GM12864 (cell line): Measurements from ENCODE around the gene BCL7B.
"Not testable (repeated sequence)": the region's sequence is repeated elsewhere in the genome, so short reads cannot be mapped to it uniquely, and the experiment has no call there.

Source experiments
- DNase-seq: peaks from one replicate; pipeline ENCODE4 v3.0.0-alpha.2; 2011; ENCODE audit warnings: low read depth
- H3K4me3 ChIP-seq: 2 replicates; pipeline ENCODE4 v1.5.1; 2011; ENCODE audit warnings: mild to moderate bottlenecking, low read depth, low read length, control low read depth
- TF ChIP-seq, protein P1 (sequence below): IDR thresholded peaks from 2 replicates; pipeline ENCODE4 v1.5.1; 2011; ENCODE audit warnings: low read depth, mild to moderate bottlenecking, moderate library complexity, low read length, control low read depth, inconsistent platforms; ENCODE audit errors: missing control alignments

The BCL7B gene

GRCh38 chr7:73582664-73583202, 25.2 kb upstream of the BCL7B start:
- H3K4me3 ChIP-seq = no peak overlapping the region
- no peak for DNase-seq
- TF ChIP-seq, protein P1, sequence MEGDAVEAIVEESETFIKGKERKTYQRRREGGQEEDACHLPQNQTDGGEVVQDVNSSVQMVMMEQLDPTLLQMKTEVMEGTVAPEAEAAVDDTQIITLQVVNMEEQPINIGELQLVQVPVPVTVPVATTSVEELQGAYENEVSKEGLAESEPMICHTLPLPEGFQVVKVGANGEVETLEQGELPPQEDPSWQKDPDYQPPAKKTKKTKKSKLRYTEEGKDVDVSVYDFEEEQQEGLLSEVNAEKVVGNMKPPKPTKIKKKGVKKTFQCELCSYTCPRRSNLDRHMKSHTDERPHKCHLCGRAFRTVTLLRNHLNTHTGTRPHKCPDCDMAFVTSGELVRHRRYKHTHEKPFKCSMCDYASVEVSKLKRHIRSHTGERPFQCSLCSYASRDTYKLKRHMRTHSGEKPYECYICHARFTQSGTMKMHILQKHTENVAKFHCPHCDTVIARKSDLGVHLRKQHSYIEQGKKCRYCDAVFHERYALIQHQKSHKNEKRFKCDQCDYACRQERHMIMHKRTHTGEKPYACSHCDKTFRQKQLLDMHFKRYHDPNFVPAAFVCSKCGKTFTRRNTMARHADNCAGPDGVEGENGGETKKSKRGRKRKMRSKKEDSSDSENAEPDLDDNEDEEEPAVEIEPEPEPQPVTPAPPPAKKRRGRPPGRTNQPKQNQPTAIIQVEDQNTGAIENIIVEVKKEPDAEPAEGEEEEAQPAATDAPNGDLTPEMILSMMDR = no peak

DNA sequence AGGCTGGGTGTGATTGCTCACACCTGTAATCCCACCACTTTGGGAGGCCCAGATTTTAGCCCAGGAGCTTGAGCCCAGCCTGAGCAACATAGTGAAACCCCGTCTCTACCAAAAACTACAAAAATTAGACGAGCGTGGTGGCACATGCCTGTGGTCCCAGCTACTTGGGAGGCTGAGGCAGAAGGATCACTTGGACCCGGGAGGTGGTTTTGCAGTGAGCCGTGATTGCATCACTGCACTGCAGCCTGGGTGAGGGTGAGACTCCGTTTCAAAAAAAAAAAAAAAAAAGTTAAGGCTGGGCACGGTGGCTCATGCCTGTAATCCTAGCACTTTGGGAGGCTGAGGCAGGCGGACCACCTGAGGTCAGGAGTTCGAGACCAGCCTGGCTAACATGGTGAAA, 23.5 kb upstream of the BCL7B start:
- DNase-seq, H3K4me3 ChIP-seq: not testable (repeated sequence)

DNA sequence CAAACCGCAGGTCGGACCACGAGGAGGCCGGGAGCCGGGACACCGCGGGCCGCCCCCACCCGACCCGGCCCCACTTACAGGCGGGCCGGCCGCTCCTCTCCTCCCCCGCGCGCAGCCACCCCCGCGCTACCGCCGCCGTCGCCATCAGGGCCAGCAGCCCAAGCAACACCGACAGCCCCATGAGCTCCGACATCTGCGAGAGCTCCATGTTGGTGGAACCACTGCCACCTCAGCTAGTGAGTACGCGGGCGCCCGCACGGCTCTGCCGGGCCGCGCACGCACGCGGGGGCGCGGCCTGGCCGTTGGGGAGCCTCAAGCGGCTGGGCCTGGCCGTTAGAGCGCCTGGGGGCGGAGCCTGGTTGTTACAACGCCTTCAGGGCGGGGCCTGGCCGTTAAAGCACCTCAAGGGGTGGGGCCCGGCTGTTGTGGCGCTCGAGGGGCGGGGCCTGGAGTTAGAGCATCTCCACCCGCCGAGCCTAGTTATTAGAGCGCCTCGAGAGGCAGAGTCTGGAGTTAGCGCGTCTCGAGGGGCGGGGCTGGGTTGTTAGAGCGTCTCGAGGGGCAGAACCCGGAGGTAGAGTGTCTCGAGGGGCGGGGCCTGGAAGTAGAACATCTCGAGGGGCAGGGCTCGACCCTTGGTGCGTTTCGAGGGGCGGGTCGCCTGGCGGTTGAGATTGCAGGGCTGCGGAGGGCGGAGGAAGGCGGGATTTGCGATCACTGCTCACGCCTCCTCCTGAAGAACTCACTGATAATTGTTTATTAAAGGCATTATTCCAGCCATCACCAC, 21.0 kb upstream of the BCL7B start, which contains the start of gene TBL2:
Gene TBL2 (minus strand): TSS at position 238 of the 787 bp plus-strand sequence. CDS start 30 bp downstream, at position 208.
- TF ChIP-seq, protein P1 = no peak
- peak within 1 kb of the TSS; percentile 94 for H3K4me3 ChIP-seq
- peak; percentile 94 for DNase-seq

DNA sequence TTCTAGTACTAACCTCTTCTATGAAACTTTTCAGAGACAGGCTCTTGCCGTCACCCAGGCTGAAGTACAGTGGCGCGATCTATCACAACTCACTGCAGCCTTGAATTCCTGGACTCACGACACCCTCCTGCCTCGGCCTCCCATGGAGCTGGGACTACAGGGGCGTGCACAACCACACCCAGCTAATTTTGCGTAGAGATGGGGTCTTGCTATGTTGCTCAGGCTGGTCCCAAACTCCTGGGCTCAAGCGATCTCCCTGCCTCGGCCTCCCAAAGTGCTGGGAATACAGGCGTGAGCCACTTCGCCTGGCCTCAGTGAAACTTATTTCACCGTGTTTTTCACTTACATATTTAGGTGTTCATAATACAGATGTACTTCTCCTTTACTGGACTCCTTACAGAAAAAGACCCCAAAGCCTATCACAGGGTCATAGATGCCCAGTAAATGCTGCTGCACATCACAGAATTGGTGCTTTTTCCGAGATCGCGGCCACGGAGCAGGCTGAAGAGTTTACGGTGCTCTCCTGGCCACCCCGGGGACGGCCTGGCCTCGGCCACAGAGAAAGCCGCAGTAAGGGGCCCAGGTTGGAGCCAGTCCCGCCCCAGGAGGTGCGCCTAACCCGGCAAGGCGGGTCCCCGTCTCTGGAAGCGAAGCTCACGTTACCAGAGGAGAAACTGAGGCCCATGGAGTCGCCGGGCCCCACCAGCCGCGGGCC, 20.3 kb upstream of the BCL7B start:
- TF ChIP-seq, protein P1 = no peak
- DNase-seq = no peak

GRCh38 chr7:73573791-73574190, 16.3 kb upstream of the BCL7B start:
- DNase-seq = no peak
- H3K4me3 ChIP-seq = no peak overlapping the region
- TF ChIP-seq, protein P1 = no peak

More for the DNA sequence above, 20.3 kb upstream of the BCL7B start:
- H3K4me3 ChIP-seq = peak overlapping the region; percentile 94

GRCh38 chr7:73573276-73573675, 15.8 kb upstream of the BCL7B start:
- H3K4me3 ChIP-seq = no peak overlapping the region
- TF ChIP-seq, protein P1 = no peak
- DNase-seq = no peak

- TF ChIP-seq, protein P1 = no peak
- H3K4me3 ChIP-seq = no peak overlapping the region
- DNase-seq = no peak
These were observed 15.3 kb upstream of the BCL7B start for GRCh38 chr7:73572767-73573186.
